ENCODE measurements around the gene CDON.

GRCh38 chr11:126034933-126035425, 27.7 kb downstream of the CDON start:
- TF ChIP-seq RXRA (IDR thresholded peaks at IDR 0.05; ENCODE audit: borderline replicate concordance, low read depth): no peak
- TF ChIP-seq, protein P1, sequence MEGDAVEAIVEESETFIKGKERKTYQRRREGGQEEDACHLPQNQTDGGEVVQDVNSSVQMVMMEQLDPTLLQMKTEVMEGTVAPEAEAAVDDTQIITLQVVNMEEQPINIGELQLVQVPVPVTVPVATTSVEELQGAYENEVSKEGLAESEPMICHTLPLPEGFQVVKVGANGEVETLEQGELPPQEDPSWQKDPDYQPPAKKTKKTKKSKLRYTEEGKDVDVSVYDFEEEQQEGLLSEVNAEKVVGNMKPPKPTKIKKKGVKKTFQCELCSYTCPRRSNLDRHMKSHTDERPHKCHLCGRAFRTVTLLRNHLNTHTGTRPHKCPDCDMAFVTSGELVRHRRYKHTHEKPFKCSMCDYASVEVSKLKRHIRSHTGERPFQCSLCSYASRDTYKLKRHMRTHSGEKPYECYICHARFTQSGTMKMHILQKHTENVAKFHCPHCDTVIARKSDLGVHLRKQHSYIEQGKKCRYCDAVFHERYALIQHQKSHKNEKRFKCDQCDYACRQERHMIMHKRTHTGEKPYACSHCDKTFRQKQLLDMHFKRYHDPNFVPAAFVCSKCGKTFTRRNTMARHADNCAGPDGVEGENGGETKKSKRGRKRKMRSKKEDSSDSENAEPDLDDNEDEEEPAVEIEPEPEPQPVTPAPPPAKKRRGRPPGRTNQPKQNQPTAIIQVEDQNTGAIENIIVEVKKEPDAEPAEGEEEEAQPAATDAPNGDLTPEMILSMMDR (IDR thresholded peaks at IDR 0.05): no peak
- TF ChIP-seq, protein P2, sequence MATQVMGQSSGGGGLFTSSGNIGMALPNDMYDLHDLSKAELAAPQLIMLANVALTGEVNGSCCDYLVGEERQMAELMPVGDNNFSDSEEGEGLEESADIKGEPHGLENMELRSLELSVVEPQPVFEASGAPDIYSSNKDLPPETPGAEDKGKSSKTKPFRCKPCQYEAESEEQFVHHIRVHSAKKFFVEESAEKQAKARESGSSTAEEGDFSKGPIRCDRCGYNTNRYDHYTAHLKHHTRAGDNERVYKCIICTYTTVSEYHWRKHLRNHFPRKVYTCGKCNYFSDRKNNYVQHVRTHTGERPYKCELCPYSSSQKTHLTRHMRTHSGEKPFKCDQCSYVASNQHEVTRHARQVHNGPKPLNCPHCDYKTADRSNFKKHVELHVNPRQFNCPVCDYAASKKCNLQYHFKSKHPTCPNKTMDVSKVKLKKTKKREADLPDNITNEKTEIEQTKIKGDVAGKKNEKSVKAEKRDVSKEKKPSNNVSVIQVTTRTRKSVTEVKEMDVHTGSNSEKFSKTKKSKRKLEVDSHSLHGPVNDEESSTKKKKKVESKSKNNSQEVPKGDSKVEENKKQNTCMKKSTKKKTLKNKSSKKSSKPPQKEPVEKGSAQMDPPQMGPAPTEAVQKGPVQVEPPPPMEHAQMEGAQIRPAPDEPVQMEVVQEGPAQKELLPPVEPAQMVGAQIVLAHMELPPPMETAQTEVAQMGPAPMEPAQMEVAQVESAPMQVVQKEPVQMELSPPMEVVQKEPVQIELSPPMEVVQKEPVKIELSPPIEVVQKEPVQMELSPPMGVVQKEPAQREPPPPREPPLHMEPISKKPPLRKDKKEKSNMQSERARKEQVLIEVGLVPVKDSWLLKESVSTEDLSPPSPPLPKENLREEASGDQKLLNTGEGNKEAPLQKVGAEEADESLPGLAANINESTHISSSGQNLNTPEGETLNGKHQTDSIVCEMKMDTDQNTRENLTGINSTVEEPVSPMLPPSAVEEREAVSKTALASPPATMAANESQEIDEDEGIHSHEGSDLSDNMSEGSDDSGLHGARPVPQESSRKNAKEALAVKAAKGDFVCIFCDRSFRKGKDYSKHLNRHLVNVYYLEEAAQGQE (IDR thresholded peaks at IDR 0.05; ENCODE audit: low read depth, low read length): no peak
- no peak for TF ChIP-seq CHD2 (IDR thresholded peaks at IDR 0.05; ENCODE audit: low read length, partially characterized antibody)
- no peak for TF ChIP-seq MAX (IDR thresholded peaks at IDR 0.05; ENCODE audit: low read depth)
- TF ChIP-seq MXI1 (IDR thresholded peaks at IDR 0.05; ENCODE audit: low read depth, low read length): no peak
- TF ChIP-seq POLR2AphosphoS5 (IDR thresholded peaks at IDR 0.05; ENCODE audit: low read depth, low read length): no peak
- no peak for TF ChIP-seq TCF12 (IDR thresholded peaks at IDR 0.05)
